ENCODE results near the gene UGT1A7. TPM values are rescaled to one million over a fixed set of nuclear protein-coding genes. Genes with fewer than 3 reads are reported as not detected.

Gene UGT1A7
- total RNA-seq, 3 donors from 2014 or later: 0.10 TPM; not detected in 2

- no peak overlapping the region for H3K4me3 Mint-ChIP-seq
Observed at GRCh38 chr2:233773854-233774253, 92.2 kb downstream of the UGT1A7 start.

DNA sequence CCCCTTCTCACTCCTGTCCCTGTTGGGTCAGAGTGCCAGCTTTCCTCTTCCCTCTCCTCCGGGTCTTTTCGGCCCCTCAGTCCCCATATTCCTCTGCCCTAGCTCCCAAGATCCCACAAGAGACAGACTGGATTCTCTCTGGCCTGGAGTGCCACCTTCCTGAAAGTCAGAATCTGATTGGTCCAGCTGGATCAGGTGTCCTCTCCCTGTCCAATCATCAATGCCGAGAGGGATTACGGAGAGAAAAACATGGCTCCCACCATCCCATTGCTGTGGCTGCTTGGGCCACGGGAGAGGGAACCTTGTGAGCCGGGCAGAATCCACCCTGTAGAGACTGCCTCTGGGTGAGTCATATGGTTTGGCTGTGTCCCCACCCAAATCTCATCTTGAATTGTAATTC lies 93.7 kb downstream of the UGT1A7 start:
- Mint-ChIP-seq H3K36me3 (ENCODE audit: insufficient read depth) (no peaks in the 10 kb centered on the region), H3K27me3 (ENCODE audit: low read depth) (peaks cover 11% of the 10 kb centered on the region), H3K4me1 (ENCODE audit: low read depth) (no peaks in the 10 kb centered on the region), H3K4me3 (no peak overlapping the region), H3K9me3 (peaks cover 4% of the 10 kb centered on the region)
- no peak for ATAC-seq
- no peak for DNase-seq

More at GRCh38 chr2:233773854-233774253, 92.2 kb downstream of the UGT1A7 start:
- DNase-seq: no peak
- ATAC-seq: no peak
- H3K9me3 Mint-ChIP-seq: peaks cover 4% of the 10 kb centered on the region
- peaks cover 16% of the 10 kb centered on the region for H3K27me3 Mint-ChIP-seq (ENCODE audit: low read depth)
- H3K36me3 Mint-ChIP-seq (ENCODE audit: insufficient read depth): no peaks in the 10 kb centered on the region
- no peaks in the 10 kb centered on the region for H3K4me1 Mint-ChIP-seq (ENCODE audit: low read depth)

DNA sequence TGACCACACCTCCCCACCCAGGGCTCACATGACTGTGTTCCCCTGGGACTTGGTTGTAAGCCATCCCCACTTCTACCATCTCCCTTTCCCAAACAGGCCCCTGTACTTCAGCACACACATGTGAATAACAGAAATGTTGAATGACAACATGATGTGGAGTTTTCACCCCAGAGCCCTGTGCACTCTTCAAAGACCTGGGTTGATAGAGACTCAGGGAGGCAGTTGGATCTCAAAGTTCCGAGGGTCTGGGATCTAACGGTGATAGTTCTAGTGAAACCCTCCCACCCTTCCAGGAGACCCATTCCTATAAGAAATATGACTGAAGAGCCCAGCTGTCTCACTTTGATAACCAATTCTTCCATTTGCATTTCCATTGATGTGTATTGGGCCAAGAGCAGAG lies 96.3 kb downstream of the UGT1A7 start, which contains the start of gene MROH2A:
Gene MROH2A (plus strand): TSS at position 301 of the 400 bp plus-strand sequence. CDS start 1,029 bp downstream, outside the sequence.
- H3K4me3 Mint-ChIP-seq: no peak within 1 kb of the TSS
- ATAC-seq: no peak
- H3K27me3 Mint-ChIP-seq (ENCODE audit: low read depth): peaks cover 15% of the 10 kb centered on the region
- no peak for DNase-seq
- peaks cover 4% of the 10 kb centered on the region for H3K9me3 Mint-ChIP-seq
- H3K4me1 Mint-ChIP-seq (ENCODE audit: low read depth): no peaks in the 10 kb centered on the region
- H3K36me3 Mint-ChIP-seq (ENCODE audit: insufficient read depth): no peaks in the 10 kb centered on the region

DNA sequence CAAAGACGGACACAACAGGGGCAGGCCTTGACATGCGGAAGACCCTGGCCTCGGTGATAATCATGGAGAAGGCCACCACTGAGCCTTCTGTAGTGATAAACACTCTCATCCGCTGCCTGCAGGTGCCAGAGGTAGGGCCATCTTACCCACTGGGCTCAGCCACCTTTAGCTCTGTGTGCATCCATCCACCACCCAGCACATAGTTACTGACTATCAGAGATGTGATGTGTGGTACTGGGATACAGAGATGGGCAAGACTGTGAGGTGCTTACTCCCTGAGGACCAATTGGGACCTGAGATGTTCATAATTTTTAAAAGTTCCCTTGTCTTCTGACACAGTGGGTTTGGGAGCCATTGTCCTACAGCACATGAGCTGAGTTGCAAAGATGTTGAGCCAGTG lies 98.0 kb downstream of the UGT1A7 start:
- Mint-ChIP-seq H3K4me1 (ENCODE audit: low read depth) (no peaks in the 10 kb centered on the region), H3K36me3 (ENCODE audit: insufficient read depth) (no peaks in the 10 kb centered on the region), H3K4me3 (no peak overlapping the region), H3K9me3 (peaks cover 4% of the 10 kb centered on the region), H3K27me3 (ENCODE audit: low read depth) (peaks cover 23% of the 10 kb centered on the region)
- no peak for DNase-seq
- ATAC-seq: no peak

GRCh38 chr2:233780771-233781170 lies 99.1 kb downstream of the UGT1A7 start:
- Mint-ChIP-seq H3K4me3 (no peak overlapping the region), H3K4me1 (ENCODE audit: low read depth) (no peaks in the 10 kb centered on the region), H3K27me3 (ENCODE audit: low read depth) (peaks cover 21% of the 10 kb centered on the region), H3K9me3 (peaks cover 4% of the 10 kb centered on the region), H3K36me3 (ENCODE audit: insufficient read depth) (no peaks in the 10 kb centered on the region)
- no peak for ATAC-seq
- no peak for DNase-seq

DNA sequence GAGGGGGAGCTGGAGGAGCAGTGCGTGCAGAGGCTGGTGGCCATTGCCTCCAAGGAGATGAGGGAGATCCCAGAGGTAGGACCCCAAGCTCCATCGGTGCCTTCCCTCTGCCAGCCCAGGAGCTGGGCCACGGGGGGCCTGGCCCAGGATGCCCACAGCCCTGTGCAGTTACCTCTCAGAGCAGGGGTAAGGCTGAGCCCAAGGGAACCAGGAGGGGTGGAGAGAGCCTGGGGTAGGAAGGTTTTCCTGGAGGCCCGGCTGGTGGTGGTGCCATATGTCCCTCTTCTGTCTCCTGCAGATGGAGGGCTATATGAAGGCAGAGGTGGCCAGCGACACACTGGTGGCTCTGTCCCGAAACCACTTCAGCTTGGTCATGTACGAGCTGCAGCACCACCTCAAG lies 107.9 kb downstream of the UGT1A7 start:
- no peak overlapping the region for H3K4me3 Mint-ChIP-seq
- peaks cover 5% of the 10 kb centered on the region for H3K9me3 Mint-ChIP-seq
- no peak for ATAC-seq

DNA sequence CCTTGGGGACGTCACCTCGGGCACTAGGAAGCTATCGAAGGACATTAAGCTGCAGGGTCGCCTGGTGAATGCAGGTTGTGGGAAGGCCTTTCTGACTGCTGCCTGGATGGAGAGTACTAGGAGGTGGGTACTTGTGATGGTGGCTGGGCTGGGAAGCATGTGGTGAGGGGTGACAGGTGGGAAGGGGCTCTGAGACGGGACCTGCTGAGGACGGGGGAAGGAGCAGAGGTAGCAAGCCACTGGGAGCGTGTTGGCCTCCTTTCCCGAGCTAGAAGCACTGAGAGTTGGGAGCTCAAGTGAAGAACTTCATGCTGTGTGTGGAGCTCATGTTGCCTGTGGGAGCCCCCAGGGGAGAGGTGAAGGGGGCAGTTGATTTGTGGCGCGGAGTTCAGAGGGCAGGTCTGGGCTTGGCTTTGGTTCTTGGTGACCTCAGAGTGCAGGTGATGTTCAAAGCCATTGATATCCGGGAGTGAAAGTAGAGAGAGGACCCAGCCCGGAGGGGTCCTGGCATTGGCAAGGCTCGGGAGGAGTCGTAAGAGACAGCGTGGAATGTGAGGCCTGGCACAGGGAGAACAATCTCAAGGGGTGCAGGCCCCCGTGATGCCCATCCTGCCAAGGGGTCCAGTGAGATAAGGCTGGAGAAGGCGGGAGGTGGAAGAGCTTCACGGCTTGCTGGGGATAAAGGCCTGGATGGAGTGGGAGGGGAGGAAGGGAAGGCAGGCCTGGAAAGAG lies 109.6 kb downstream of the UGT1A7 start:
- H3K9me3 Mint-ChIP-seq: peaks cover under 1% of the 10 kb centered on the region
- peaks cover 2% of the 10 kb centered on the region for H3K27me3 Mint-ChIP-seq (ENCODE audit: low read depth)

More for the DNA sequence above, 107.9 kb downstream of the UGT1A7 start:
- H3K4me1 Mint-ChIP-seq (ENCODE audit: low read depth): no peaks in the 10 kb centered on the region
- no peaks in the 10 kb centered on the region for H3K36me3 Mint-ChIP-seq (ENCODE audit: insufficient read depth)
- H3K27me3 Mint-ChIP-seq (ENCODE audit: low read depth): peaks cover 6% of the 10 kb centered on the region
- no peak for DNase-seq

DNA sequence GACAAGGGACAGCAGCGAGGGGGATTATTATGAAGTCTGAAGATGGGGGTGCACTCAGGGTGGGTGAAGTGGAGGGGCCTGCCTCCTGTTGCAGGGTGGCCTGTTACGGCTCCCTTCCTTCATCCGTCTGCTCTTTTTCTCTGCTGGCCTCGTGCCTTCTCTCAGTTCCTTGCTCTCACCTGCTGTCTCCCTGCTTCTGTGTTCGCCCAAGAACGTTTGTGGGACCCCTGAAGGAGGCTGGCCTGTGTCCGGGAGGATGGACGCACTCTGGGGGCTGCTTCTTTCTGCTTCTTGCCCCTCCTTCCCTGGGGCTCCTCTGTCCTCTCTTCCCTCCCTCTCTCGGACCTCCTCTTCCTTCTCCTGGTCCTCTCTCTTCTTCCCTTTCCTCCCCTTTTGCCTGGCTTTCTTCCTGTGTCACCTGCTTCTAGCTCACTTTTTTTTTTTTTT lies 110.2 kb downstream of the UGT1A7 start:
- Mint-ChIP-seq H3K4me3 (no peak overlapping the region), H3K36me3 (ENCODE audit: insufficient read depth) (no peaks in the 10 kb centered on the region), H3K9me3 (no peaks in the 10 kb centered on the region), H3K4me1 (ENCODE audit: low read depth) (no peaks in the 10 kb centered on the region), H3K27me3 (ENCODE audit: low read depth) (no peaks in the 10 kb centered on the region)
- no peak for ATAC-seq
- DNase-seq: no peak

More for the DNA sequence above, 109.6 kb downstream of the UGT1A7 start:
- Mint-ChIP-seq H3K4me1 (ENCODE audit: low read depth) (no peaks in the 10 kb centered on the region), H3K4me3 (no peak overlapping the region), H3K36me3 (ENCODE audit: insufficient read depth) (no peaks in the 10 kb centered on the region)
- ATAC-seq (no peak), DNase-seq (no peak)

DNA sequence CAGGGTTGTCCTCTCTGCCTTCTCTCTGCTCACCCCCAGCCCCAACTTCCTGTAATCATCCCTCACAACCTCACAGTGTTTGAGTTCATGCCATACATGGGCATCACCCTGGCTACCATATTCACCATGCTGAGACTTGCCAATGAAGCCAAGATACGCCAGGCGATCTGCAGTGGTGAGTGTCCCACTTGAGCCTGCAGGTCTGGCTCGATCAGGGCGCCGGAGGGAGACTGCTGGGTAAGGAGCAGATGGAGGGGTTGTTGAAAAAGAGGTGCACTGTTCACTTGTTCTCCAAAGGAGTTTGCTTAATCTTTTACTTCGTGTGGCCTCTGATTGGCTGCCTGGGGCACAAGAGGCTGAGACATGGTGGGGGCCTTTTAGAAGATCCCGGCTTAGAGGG lies 111.0 kb downstream of the UGT1A7 start:
- Mint-ChIP-seq H3K4me1 (ENCODE audit: low read depth) (no peaks in the 10 kb centered on the region), H3K27me3 (ENCODE audit: low read depth) (no peaks in the 10 kb centered on the region), H3K9me3 (no peaks in the 10 kb centered on the region), H3K4me3 (no peak overlapping the region), H3K36me3 (ENCODE audit: insufficient read depth) (no peaks in the 10 kb centered on the region)
- no peak for ATAC-seq
- DNase-seq: no peak

- no peaks in the 10 kb centered on the region for H3K9me3 Mint-ChIP-seq
- ATAC-seq (no peak), DNase-seq (no peak)
- H3K4me1 Mint-ChIP-seq (ENCODE audit: low read depth): no peaks in the 10 kb centered on the region
- no peaks in the 10 kb centered on the region for H3K36me3 Mint-ChIP-seq (ENCODE audit: insufficient read depth)
- H3K4me3 Mint-ChIP-seq: no peak overlapping the region
- H3K27me3 Mint-ChIP-seq (ENCODE audit: low read depth): no peaks in the 10 kb centered on the region
Observed at GRCh38 chr2:233793465-233794127, 111.9 kb downstream of the UGT1A7 start.

- no peak for DNase-seq
- Mint-ChIP-seq H3K4me3 (no peak overlapping the region), H3K4me1 (ENCODE audit: low read depth) (no peaks in the 10 kb centered on the region), H3K27me3 (ENCODE audit: low read depth) (no peaks in the 10 kb centered on the region), H3K9me3 (no peaks in the 10 kb centered on the region), H3K36me3 (ENCODE audit: insufficient read depth) (no peaks in the 10 kb centered on the region)
- ATAC-seq: no peak
Observed at GRCh38 chr2:233794128-233794658, 112.5 kb downstream of the UGT1A7 start.

- Mint-ChIP-seq H3K4me3 (no peak overlapping the region), H3K4me1 (ENCODE audit: low read depth) (no peaks in the 10 kb centered on the region), H3K36me3 (ENCODE audit: insufficient read depth) (no peaks in the 10 kb centered on the region), H3K27me3 (ENCODE audit: low read depth) (no peaks in the 10 kb centered on the region), H3K9me3 (peaks cover 4% of the 10 kb centered on the region)
- no peak for ATAC-seq
- no peak for DNase-seq
Observed at GRCh38 chr2:233795735-233796171, 114.1 kb downstream of the UGT1A7 start.

GRCh38 chr2:233796254-233796653 lies 114.6 kb downstream of the UGT1A7 start:
- DNase-seq (no peak), ATAC-seq (no peak)
- peaks cover 4% of the 10 kb centered on the region for H3K9me3 Mint-ChIP-seq
- H3K27me3 Mint-ChIP-seq (ENCODE audit: low read depth): no peaks in the 10 kb centered on the region
- no peaks in the 10 kb centered on the region for H3K4me1 Mint-ChIP-seq (ENCODE audit: low read depth)
- H3K36me3 Mint-ChIP-seq (ENCODE audit: insufficient read depth): no peaks in the 10 kb centered on the region
- H3K4me3 Mint-ChIP-seq: no peak overlapping the region

GRCh38 chr2:233798335-233799086 lies 116.8 kb downstream of the UGT1A7 start:
- H3K4me1 Mint-ChIP-seq (ENCODE audit: low read depth): no peaks in the 10 kb centered on the region
- no peak overlapping the region for H3K4me3 Mint-ChIP-seq
- H3K27me3 Mint-ChIP-seq (ENCODE audit: low read depth): peaks cover 3% of the 10 kb centered on the region
- no peak for DNase-seq
- ATAC-seq: no peak
- no peaks in the 10 kb centered on the region for H3K36me3 Mint-ChIP-seq (ENCODE audit: insufficient read depth)
- H3K9me3 Mint-ChIP-seq: peaks cover 4% of the 10 kb centered on the region

All from activated T-cell treated with anti-CD3 and anti-CD28 coated beads, Interleukin-2, amount 50 U/mL, for 4 hours (primary cell).